H7 (cell line): ENCODE results near the gene KCNH2. TPM values are rescaled to one million over a fixed set of nuclear protein-coding genes. Genes with fewer than 3 reads are reported as not detected.
A peak's percentile ranks its signal among the peaks of the same experiment; 100 is the strongest.

Experiments used
- DNase-seq: peaks from one replicate; pipeline ENCODE4 v3.0.0; 2012
- H3K27me3 ChIP-seq: 2 replicates; pipeline ENCODE4 v1.6.0; 2011; ENCODE audit warnings: mild to moderate bottlenecking, low read length; ENCODE audit not compliant: control insufficient read depth, insufficient read depth
- H3K36me3 ChIP-seq: replicated peaks from 2 replicates; pipeline ENCODE4 v1.5.1; 2011; ENCODE audit warnings: low read length; ENCODE audit not compliant: control insufficient read depth, insufficient read depth
- H3K4me3 ChIP-seq: 2 replicates; pipeline ENCODE4 v1.5.1; 2011; ENCODE audit warnings: low read depth, mild to moderate bottlenecking, control low read depth, low read length, moderate library complexity; ENCODE audit not compliant: insufficient read depth
- total RNA-seq: library from RNA; depleted of rRNA; stranded (reverse); fragments of >200 nt; shearing (Covaris generic); gene quantifications from 2 replicates; pipeline ENCODE4 v1.2.3, GENCODE V29; 2014

KCNH2 gene
- total RNA-seq, 1 experiment from 2014 or later = 9.5 TPM

DNA sequence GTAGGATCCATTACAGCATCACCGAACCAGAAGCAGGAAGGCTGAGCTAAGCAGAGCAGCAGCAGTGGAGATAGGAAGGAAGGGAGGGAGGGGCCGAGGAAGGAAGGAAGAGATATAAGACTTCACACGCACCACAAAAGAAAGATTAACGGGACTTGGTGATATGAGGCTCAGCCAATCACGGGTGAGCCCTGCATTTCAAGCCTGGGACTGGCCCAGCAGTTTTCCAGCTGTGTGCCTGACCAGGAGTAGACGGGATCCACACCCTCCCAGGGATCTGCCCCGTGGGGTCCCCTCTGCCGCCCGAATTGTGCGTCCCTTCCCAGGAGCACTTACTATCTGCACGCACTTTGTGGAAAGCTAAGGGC is 30.0 kb upstream of the KCNH2 start:
- Histone ChIP-seq H3K27me3 (no peaks in the 10 kb centered on the region; the same call in 1 of the 2 replicates), H3K4me3 (0 out of 2 replicates have a peak overlapping the region, but pooled peaks have one; percentile 12), H3K36me3 (no peaks in the 10 kb centered on the region)
- peak; percentile 64 for DNase-seq

- peak; percentile 53 for DNase-seq
- H3K27me3 ChIP-seq = no peaks in the 10 kb centered on the region; the same call in 1 of the 2 replicates
- H3K4me3 ChIP-seq = no peak overlapping the region
- H3K36me3 ChIP-seq = no peaks in the 10 kb centered on the region
These were observed 29.4 kb upstream of the KCNH2 start for GRCh38 chr7:151007469-151007898.

DNA sequence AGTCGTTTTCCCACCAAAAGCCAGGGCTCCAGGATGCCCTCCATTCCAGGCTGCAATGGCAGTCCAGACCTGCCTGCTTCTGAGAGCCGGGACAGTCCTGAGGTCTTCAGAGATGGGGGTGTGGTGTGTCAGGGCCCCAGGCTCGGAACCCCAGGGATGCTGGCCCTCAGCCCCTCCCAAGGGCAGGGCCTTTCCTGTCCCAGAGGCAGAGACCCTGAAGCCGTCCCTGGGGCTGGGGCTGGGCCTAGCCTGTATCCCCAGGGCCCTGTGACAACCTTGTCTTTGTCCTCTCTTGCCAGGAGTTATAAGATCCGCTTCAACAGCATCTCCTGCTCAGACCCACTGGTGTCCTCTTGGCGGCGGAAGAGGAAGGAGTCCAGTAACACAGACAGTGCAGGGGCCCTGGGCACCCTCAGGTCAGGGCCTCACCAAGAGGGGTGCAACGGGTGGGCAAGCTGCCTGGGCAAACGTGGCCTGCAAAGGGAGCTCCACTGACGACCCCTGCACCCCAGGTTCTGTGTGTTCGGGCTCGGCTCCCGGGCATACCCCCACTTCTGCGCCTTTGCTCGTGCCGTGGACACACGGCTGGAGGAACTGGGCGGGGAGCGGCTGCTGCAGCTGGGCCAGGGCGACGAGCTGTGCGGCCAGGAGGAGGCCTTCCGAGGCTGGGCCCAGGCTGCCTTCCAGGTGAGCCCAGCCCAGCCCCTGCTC is 28.6 kb upstream of the KCNH2 start:
- Histone ChIP-seq H3K36me3 (no peaks in the 10 kb centered on the region), H3K4me3 (no peak overlapping the region)
- peak; percentile 43 for DNase-seq

GRCh38 chr7:151005566-151005965 is 27.4 kb upstream of the KCNH2 start:
- Histone ChIP-seq H3K27me3 (no peaks in the 10 kb centered on the region), H3K4me3 (no peak overlapping the region), H3K36me3 (no peaks in the 10 kb centered on the region)
- peak; percentile 13 for DNase-seq

More for the DNA sequence above, 28.6 kb upstream of the KCNH2 start:
- no peaks in the 10 kb centered on the region for H3K27me3 ChIP-seq

- Histone ChIP-seq H3K4me3 (no peak overlapping the region), H3K27me3 (no peaks in the 10 kb centered on the region), H3K36me3 (no peaks in the 10 kb centered on the region)
- peak; percentile 26 for DNase-seq
These were observed 25.5 kb upstream of the KCNH2 start for GRCh38 chr7:151003572-151003971.

DNA sequence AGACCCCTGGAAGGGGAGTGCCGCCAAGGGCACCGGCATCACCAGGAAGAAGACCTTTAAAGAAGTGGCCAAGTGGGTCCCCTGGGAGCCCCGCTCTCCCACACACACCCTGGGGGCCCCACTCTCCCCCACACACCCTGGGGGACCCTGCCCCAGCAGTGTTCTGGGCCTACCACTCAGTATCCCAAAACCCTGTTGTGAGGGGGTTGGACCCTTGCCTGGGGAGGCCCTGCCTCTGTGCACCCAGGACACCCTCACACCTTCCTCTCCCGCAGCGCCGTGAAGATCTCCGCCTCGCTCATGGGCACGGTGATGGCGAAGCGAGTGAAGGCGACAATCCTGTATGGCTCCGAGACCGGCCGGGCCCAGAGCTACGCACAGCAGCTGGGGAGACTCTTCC is 23.4 kb upstream of the KCNH2 start:
- Histone ChIP-seq H3K36me3 (no peaks in the 10 kb centered on the region), H3K27me3 (no peaks in the 10 kb centered on the region), H3K4me3 (no peak overlapping the region)
- no peak for DNase-seq

DNA sequence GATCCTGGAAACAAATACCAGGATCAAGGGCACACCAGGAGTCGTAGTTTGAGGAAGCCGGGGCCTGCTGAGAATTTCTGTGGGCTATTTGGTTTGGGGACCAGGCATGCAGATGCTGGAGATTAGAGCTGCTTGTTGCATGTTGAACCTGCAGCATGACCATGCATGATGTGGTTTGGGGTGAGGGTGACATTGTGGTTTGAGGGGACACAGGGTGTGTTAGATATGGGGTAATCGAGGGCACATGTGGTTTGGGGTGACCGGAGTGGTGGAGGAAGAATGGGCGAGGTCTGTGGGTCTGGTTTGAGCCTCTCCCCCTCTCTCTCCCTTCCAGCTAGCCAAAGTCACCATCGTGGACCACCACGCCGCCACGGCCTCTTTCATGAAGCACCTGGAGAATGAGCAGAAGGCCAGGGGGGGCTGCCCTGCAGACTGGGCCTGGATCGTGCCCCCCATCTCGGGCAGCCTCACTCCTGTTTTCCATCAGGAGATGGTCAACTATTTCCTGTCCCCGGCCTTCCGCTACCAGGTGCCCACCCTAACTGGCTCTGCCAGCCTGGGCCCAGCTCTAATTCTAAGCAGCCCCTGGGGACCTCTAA is 22.9 kb upstream of the KCNH2 start:
- DNase-seq = peak; percentile 44

GRCh38 chr7:150999497-151000230 is 21.5 kb upstream of the KCNH2 start:
- no peak overlapping the region for H3K4me3 ChIP-seq
- DNase-seq = no peak
- no peaks in the 10 kb centered on the region for H3K36me3 ChIP-seq
- no peaks in the 10 kb centered on the region for H3K27me3 ChIP-seq

More for the DNA sequence above, 22.9 kb upstream of the KCNH2 start:
- Histone ChIP-seq H3K27me3 (no peaks in the 10 kb centered on the region), H3K4me3 (no peak overlapping the region), H3K36me3 (no peaks in the 10 kb centered on the region)

- Histone ChIP-seq H3K36me3 (no peaks in the 10 kb centered on the region), H3K27me3 (no peaks in the 10 kb centered on the region), H3K4me3 (no peak overlapping the region)
- DNase-seq = no peak
These were observed 20.9 kb upstream of the KCNH2 start for GRCh38 chr7:150999001-150999400.

DNA sequence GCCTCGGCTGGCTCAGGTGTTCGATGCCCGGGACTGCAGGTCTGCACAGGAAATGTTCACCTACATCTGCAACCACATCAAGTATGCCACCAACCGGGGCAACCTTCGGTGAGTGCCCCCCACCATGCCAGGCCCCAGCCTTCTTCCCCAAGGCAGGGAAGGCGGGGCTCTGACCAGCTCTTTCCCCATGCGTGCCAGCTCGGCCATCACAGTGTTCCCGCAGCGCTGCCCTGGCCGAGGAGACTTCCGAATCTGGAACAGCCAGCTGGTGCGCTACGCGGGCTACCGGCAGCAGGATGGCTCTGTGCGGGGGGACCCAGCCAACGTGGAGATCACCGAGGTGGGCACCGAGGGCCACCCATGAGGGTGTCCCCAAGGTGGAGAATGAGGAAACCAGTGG is 20.2 kb upstream of the KCNH2 start:
- no peaks in the 10 kb centered on the region for H3K36me3 ChIP-seq
- no peak overlapping the region for H3K4me3 ChIP-seq
- peak; percentile 40 for DNase-seq
- H3K27me3 ChIP-seq = no peaks in the 10 kb centered on the region

GRCh38 chr7:150997817-150998216 is 19.7 kb upstream of the KCNH2 start:
- no peaks in the 10 kb centered on the region for H3K36me3 ChIP-seq
- peak; percentile 25 for DNase-seq
- no peak overlapping the region for H3K4me3 ChIP-seq
- no peaks in the 10 kb centered on the region for H3K27me3 ChIP-seq

- H3K36me3 ChIP-seq = no peaks in the 10 kb centered on the region
- no peak overlapping the region for H3K4me3 ChIP-seq
- H3K27me3 ChIP-seq = no peaks in the 10 kb centered on the region
- DNase-seq = peak; percentile 46
These were observed 19.0 kb upstream of the KCNH2 start for GRCh38 chr7:150997075-150997511.

DNA sequence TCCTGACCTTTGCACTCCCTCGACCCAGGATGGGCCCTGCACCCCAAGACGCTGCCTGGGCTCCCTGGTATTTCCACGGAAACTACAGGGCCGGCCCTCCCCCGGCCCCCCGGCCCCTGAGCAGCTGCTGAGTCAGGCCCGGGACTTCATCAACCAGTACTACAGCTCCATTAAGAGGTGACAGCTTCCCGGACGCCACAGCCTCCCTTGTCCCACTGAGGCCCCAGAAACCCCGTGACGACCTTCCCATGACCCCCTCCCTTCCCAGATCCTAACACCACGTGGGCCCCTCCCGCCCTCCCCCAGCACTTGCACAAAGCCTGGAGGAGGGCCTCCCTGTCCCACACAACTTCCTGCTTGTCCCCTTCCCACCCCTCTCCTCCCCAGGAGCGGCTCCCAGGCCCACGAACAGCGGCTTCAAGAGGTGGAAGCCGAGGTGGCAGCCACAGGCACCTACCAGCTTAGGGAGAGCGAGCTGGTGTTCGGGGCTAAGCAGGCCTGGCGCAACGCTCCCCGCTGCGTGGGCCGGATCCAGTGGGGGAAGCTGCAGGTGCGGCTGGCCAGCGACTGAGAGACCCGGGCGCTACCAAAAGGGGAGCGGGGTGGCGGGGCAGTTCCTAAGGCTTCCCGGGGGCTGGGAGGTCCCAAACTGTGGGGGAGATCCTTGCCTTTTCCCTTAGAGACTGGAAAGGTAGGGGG is 18.4 kb upstream of the KCNH2 start:
- peak; percentile 82 for DNase-seq
- H3K27me3 ChIP-seq = no peaks in the 10 kb centered on the region
- no peaks in the 10 kb centered on the region for H3K36me3 ChIP-seq
- H3K4me3 ChIP-seq = no peak overlapping the region

GRCh38 chr7:150994838-150995510 is 16.9 kb upstream of the KCNH2 start:
- no peaks in the 10 kb centered on the region for H3K27me3 ChIP-seq
- no peak overlapping the region for H3K4me3 ChIP-seq
- H3K36me3 ChIP-seq = no peaks in the 10 kb centered on the region
- peak; percentile 56 for DNase-seq
